GM15510 (cell line): ENCODE measurements around the gene CD74.
A peak's percentile ranks its signal among the peaks of the same experiment; 100 is the strongest.

Experiments used
- POLR2A ChIP-seq: IDR thresholded peaks from 3 replicates; pipeline ENCODE4 v1.6.1; 2011; ENCODE audit warnings: borderline replicate concordance; ENCODE audit not compliant: insufficient read length; ENCODE audit errors: extremely low read depth

The CD74 gene

DNA sequence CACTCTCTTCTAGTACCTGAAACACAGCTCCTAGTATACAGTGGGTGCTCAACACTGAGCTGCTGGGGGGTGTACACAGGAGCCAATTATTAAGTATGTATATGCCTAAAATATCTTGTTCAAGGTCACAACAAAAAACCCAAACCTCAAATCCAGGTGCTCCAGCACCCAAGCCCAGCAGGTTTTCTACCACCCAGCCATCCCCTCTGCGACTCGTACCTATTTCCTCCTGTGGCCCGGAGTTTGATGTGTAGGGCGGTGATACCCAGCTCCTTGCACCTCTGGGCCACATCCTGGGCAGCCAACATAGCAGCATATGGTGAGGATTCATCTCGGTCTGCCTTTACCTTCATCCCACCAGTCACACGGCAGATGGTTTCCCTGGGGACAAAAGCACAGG, 33.9 kb upstream of the CD74 start:
- TF ChIP-seq POLR2A: peak; percentile 17

DNA sequence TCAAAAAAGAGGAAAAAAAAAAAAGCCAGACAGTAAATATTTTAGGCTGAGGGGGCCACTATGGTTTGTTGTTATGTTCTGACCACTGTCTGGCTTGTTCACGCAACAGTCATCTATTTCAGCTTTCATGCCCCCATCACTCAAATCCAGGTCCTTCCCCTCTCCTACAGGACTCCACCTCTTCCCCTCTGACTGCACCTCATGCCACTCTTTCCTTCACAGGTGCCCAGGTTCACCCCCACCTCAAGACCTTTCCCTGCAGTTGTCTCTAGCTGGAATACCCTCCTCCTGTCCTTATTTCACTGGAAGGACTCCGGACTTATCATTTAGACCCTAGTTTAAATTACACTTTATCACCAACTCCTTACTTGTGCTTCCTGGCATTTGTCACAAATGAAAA, 33.4 kb upstream of the CD74 start:
- TF ChIP-seq POLR2A: no peak

DNA sequence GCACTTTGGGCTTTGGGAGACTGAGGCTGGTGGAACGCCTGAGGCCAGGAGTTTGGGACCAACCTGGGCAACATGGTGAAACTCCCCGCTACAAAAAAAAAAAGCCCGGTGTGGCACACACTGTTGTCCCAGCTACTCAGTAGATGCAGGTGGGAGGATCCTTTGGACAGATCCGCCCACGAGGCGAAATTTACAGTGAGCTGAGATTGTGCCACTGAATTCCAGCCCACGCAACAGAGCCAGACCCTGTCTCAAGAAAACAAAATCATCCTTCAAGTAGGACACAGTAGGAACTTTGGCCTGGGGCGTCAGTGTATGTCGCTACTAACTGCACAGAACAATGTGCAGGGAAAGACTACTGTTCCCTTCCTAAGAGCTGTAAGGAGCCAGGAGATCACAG, 32.1 kb upstream of the CD74 start:
- TF ChIP-seq POLR2A: no peak

DNA sequence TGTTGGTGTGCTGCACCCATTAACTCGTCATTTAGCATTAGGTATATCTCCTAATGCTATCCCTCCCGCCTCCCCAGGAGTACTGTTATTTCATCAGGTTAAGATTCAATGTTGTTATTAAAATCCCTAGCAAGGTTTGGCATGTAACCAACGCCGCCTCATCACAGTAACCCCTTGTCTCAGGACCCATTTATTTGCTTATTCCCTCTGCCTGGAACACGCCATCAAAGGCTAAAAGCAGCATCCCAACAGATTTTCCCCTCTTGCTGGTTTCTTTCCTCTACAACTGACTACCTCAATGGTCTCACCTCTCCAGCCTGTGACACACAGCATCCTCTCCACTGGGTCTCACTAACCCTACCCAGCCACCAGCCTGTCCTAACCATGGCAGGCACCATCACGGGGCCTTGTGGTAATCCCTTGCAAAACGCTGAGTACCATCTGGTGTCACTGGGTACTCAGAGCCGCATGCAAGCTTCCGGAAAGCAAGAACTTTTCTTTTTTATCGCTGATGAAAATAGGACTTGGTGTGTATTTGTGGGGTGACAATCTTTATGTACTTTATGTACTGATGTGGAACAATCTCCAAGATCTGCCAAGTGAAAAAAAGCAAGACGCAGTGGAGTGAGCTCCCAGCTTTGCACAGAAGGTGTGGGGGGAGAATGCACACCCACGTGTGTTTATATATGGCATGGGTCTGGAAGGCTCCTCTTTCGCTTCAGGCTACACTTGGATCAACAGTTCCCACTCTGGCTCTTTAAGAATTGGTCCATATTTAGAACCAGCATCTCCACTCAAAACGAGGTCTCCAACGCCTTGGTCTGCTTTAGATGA, 30.7 kb upstream of the CD74 start:
- TF ChIP-seq POLR2A: no peak

DNA sequence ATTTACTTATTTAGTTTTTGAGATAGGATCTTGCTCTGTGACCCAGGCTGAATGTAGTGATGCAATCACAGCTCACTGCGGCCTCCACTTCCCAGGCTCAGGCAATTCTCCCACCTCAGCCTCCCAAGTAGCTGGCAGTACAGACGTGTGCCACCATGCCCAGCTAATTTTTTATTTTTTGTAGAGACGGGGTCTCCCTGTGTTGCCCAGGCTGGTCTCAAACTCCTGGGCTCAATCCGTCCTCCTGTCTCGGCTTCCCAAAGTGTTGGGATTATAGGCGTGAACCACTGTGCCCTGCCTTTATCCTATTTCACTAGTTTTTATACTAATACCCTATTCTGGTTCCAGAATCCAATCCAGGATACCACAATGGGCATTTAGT, 30.0 kb upstream of the CD74 start:
- TF ChIP-seq POLR2A: no peak

DNA sequence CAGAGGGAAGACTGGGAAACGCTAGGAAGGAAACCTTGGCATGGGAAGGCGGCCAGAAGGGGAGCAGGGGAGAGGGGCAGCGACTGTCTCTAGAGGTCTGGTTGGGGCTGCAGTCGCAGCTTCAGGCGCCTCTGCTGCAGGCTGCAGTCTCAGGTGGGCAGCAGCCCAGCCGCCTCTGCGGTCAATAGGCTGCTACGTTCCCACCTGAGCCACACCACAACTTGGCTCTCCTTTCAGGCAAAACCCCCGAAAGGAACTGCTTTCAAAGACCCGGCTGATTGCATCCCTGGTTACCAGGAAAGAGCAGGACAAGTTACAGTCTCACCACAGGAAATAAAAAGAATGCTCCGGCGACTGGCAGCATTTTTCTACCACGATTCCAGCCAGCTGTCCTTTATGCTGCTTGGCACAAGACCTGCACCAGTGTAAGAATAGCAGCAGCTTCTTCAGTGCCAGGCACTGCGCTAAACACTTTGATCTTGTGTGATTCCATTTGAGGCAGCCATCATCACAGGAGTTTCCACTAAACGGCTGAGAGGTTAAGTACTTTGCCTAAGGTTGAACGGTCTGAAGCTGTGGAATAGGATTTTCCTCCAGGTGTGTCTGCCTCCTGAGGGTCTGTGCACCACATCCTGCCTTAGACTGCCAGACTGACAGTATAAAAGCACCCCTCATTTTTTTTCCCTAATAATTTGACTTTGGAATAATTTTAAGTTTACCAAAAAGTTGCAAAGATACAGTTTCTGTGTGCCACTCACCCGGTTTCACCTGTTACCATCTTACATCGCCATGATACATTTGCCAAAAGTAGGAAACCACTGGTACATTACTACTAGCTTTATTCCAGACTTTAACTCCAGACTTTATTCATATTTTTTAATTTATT, 29.3 kb upstream of the CD74 start:
- no peak for TF ChIP-seq POLR2A

DNA sequence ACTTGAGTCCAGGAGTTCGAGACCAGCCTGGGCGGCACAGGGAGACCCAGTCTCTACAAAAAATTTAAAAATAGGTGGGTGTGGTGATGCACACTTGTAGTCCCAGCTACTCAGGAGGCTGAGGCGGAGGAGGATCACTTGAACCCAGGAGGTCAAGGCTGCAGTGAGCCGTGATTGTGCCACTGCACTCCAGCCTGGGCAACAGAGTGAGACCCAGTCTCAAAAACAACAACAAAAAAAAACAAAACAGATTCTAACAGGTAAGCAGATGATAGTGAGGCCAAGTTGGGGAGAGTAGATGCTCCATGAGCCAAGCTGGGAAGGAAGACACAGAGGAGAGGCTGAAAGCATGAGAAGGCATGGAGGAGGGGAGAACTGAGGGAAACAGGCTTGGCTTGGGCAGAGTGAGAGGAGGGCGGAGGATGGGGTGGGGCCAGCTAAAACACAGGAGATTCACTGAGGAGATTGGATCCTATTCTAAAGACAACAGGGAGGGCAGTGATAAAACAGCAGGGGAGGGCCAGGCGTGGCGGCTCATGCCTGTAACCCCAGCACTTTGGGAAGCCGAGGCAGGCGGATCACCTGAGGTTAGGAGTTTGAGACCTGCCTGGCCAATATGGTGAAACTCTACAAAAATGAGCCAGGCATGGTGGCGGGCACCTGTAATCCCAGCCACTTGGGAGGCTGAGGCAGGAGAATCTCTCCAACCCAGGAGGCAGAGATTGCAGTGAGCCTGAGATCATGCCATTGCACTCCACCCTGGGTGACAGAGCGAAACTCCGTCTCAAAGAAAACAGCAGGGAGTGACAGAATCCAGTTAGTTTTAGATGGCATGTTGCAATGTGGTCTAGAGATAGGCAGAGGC, 28.5 kb upstream of the CD74 start:
- peak; percentile 9 for TF ChIP-seq POLR2A

DNA sequence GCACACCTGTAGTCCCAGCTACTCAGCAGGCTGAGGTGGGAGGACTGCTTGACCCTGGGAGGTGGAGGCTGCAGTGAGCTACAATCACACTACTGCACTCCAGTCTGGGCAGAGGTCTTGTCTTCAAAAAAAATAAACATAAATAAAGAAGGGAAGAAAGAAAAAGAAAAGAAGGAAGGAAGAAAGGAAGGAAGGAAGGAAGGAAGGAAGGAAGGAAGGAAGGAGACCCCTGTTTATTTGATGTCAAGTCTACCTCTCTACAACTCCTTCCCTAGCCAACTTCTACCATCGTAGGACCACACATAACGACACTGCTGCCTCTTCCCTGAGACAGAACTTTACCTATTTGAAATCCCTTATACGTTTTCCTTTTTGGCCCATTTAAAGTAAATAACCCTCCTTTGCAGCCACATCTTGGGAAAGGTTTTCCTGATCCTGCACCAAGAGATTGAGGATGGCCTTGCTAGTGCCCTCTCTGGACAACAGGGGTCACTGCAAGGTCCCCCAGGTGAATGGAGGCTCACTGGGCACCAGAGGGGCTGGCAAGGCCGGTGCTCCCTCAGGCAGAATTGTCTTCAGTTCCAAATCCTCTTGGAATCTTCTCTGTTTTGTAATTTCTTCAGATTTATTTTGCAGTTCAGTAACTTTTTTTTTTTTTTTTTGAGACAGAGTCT, 26.3 kb upstream of the CD74 start:
- no peak for TF ChIP-seq POLR2A

DNA sequence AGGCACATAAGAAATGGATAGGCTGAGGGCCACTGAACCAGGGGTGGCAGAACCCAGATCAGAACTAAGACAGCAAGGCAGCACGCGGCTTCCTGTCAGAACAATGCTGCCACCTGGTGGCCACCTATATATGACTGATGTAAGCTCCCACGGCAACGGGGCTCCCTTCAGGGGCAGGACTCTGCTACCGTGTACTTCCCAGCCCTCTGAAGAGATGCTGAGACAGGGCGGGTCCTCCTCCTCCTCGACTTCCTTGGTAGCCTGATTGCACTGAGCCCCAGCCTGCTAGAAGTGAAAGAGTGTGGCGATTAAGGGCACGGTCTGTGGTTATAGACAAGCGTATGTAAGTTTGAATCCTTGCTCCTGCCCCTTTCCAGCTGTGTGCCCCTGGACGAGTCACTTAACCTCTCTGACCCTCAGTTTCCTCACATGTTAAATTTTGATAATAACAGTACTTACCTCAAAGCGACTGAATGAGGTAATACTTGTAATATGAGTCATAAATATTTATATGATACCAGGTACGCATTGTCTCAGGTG, 23.5 kb upstream of the CD74 start:
- TF ChIP-seq POLR2A: no peak

DNA sequence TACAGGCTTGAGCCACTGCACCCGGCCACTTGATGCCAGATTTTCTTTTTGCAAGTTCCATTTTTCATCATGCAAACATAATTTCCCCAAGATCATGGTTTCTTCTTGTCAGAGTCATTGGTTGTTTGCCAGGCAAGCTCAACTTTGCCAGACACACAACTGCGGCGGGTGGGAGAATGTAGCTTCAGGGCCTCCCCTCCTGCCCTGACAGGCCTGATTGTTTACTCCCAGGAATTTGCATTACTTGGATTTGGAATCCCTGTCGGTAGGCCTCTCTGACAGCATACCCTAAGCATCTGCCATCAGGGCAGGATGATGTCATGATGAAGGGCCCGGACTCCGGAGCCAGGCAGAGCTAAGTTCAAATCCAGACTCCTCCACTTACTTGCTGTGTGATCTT, 21.8 kb upstream of the CD74 start:
- TF ChIP-seq POLR2A: no peak

DNA sequence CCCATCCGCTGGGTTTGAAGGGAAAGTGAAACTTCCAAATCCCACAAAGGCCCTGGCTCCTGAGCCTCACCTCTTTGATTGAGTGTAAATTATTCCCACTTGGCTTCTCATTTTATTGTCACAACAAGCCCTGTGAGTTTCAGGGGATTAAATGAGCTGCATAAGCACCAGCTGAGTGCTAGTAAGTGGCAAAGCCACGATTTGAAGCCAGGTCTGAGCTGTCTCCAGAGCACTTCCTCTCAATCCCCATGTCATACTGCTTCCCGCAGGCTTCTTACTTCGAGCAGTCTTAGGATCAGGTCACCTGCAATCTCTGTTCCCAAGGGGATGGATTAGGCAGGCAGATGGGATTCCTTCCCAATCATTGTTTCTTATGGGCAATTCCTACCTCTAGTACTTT, 18.9 kb upstream of the CD74 start:
- no peak for TF ChIP-seq POLR2A

DNA sequence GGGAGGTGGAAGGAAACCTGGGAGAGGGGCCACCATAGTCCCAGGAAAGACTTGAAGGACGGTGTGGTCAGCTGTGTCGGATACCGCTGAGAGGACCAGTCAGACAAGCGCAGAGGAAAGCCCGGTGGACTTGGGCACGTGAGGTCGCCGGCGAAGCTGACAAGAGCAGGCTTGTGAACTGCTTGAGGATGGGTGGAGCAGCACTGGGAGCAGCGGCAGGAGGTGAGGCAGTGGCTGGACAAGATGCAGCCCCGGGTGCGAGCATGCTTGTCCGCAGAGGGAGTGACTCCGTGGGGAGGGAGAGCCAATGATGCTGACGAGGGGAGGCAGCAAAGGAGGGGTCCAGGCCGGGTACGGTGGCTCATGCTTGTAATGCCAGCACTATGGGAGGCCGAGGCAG, 18.3 kb upstream of the CD74 start:
- no peak for TF ChIP-seq POLR2A

DNA sequence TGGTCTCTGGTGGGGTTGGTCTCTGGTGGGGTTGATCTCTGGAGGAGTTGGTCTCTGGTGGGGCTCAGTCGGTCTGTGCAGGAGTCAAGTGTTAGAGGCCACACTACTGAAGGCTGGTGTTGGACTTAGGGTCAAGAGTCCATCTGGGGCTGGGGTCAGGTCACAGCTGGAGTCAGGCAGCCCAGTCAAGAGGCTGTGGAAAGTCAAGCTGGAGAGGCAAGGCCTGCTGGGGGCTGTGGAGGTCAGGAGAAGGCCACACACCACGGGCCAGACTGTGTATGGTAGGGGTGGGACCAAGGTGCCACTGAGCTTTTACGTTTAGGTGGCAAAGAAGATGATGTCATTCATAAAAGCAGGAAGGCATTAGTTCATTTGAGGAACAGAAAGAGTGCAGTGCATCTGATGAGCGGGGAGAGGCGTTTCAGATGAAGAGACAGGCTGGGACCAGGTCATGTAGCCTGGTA, 16.7 kb upstream of the CD74 start:
- no peak for TF ChIP-seq POLR2A

DNA sequence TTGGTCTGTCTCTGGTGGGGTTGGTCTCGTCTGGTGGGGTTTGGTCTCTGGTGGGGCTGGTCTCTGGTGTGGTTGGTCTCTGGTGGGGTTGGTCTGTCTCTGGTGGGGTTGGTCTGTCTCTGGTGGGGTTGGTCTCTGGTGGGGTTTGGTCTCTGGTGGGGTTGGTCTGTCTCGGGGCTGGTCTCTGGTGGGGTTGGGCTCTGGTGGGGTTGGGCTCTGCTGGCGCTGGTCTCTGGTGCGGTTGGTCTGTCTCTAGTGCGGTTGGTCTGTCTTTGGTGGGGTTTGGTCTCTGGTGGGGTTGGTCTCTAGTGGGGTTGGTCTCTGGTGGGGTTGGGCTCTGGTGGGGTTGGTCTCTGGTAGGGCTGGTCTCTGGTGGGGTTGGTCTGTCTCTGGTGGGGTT, 16.3 kb upstream of the CD74 start:
- no peak for TF ChIP-seq POLR2A
